Brain microvascular endothelial cell (primary cell): ENCODE data around the gene FAM118A.

ENCODE experiments used
- DNase-seq: peaks from one replicate; pipeline ENCODE4 v3.0.0-alpha.2; 2020
- H3K27ac ChIP-seq: fragments of 250-450 bp; sonication (Bioruptor Pico); 2 replicates; pipeline ENCODE4 v1.5.1; 2020; ENCODE audit warnings: mild to moderate bottlenecking, moderate library complexity
- H3K27me3 ChIP-seq: fragments of 250-450 bp; sonication (Bioruptor Pico); replicated peaks from 2 replicates; pipeline ENCODE4 v1.5.1; 2020; ENCODE audit warnings: mild to moderate bottlenecking
- H3K36me3 ChIP-seq: fragments of 250-450 bp; sonication (Bioruptor Pico); replicated peaks from 2 replicates; pipeline ENCODE4 v1.5.1; 2020; ENCODE audit warnings: mild to moderate bottlenecking
- H3K4me3 ChIP-seq: 2 replicates; pipeline ENCODE4 v1.5.1; 2011; ENCODE audit warnings: low read depth, mild to moderate bottlenecking, control low read depth, low read length, moderate library complexity
- CTCF ChIP-seq: IDR thresholded peaks from 2 replicates; pipeline ENCODE4 v1.5.1; 2011; ENCODE audit warnings: low read depth, mild to moderate bottlenecking, moderate library complexity, low read length, control low read depth, inconsistent platforms; ENCODE audit errors: missing control alignments
- in situ Hi-C: cut with HindIII; loops from 2 replicates; pipeline ENCODE4 v1.10.0; 2017; ENCODE audit warnings: low sequenced_read_pairs, low pct_ligation_motif_present

Gene FAM118A

DNA sequence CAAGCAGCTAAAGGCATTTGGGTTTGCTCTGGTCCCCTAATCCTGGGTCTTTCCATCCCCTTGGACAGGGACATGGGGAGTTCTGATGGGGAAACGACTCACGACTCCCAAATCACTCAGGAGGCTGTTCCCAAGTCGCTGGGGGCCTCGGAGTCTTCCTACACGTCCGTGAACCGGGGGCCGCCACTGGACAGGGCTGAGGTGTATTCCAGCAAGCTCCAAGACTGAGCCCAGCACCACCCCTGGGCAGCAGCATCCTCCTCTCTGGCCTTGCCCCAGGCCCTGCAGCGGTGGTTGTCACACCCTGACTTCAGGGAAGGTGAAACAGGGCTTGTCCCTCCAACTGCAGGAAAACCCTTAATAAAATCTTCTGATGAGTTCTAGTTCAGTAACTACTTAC lies 14.2 kb upstream of the FAM118A start:
- H3K27ac ChIP-seq: no peak overlapping the region
- H3K36me3 ChIP-seq: no peaks in the 10 kb centered on the region
- DNase-seq: no peak
- no peak overlapping the region for H3K4me3 ChIP-seq
- in situ Hi-C loops: no loop called here
- no peak for TF ChIP-seq CTCF
- no peaks in the 10 kb centered on the region for H3K27me3 ChIP-seq

DNA sequence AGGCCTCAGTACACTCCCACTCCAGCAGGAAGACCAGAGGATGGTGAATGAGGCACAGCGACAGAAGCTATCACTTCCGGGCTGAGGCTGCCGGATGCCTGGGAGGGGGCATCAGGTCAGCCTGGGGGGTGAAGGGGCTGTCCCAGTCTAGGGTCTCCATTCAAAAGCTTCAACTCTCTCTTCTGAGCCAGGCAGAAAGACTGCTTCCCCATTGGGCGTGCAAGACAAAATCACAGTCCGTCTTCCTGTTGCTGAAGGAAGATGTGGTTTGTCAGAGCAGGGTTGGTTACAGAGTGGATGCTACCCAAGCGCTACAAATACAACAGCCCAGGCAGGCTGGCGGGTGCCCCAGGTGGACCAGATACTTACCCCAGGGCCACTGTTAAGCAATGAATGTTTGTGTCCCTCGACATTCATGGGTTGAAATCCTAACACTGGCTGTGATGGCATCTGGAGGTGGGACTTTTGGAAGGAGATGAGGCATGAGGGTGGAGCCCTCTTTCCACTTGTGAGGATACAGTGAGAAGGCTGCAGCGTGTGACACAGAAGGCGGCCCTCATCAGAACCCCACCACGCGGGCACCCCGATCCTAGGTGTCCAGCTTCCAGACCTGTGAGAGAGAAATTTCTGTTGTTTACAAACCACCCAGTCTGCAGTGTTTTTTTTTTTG lies 13.0 kb upstream of the FAM118A start:
- no peak overlapping the region for H3K27ac ChIP-seq
- H3K36me3 ChIP-seq: no peaks in the 10 kb centered on the region
- in situ Hi-C loops: no loop called here
- no peak overlapping the region for H3K4me3 ChIP-seq
- H3K27me3 ChIP-seq: no peaks in the 10 kb centered on the region
- no peak for TF ChIP-seq CTCF
- DNase-seq: no peak

- Histone ChIP-seq H3K27me3 (no peaks in the 10 kb centered on the region), H3K36me3 (no peaks in the 10 kb centered on the region), H3K27ac (no peak overlapping the region), H3K4me3 (no peak overlapping the region)
- in situ Hi-C loops: no loop called here
- no peak for DNase-seq
- TF ChIP-seq CTCF: no peak
These were observed 10.7 kb upstream of the FAM118A start for GRCh38 chr22:45298934-45299505.

DNA sequence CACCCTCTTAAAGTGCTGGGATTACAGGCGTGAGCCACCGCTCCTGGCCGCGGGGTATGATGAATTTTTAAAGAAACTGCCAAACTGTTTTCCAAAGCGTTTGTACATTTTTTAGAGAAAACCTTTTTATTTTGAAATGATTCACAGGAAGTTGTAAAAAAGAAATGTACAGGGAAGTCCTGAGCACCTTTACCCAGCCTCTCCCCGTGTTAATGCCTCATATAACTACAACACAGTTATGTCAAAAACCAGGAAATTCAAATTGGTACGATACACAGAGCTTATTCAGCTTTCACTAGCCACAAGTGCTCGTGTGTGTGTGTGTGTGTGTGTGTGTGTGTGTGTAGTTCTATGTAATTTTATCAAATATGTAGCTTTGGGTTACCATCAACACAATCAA lies 7.0 kb upstream of the FAM118A start:
- Histone ChIP-seq H3K27me3 (no peaks in the 10 kb centered on the region), H3K36me3 (no peaks in the 10 kb centered on the region), H3K27ac (no peak overlapping the region), H3K4me3 (no peak overlapping the region)
- in situ Hi-C loops: no loop called here
- no peak for TF ChIP-seq CTCF
- no peak for DNase-seq

- DNase-seq: no peak
- no peaks in the 10 kb centered on the region for H3K27me3 ChIP-seq
- H3K27ac ChIP-seq: no peak overlapping the region
- no peaks in the 10 kb centered on the region for H3K36me3 ChIP-seq
- in situ Hi-C loops: no loop called here
- TF ChIP-seq CTCF: no peak
- no peak overlapping the region for H3K4me3 ChIP-seq
These were observed 6.6 kb upstream of the FAM118A start for GRCh38 chr22:45303181-45303580.

- Histone ChIP-seq H3K36me3 (no peaks in the 10 kb centered on the region), H3K4me3 (no peak overlapping the region), H3K27ac (no peak overlapping the region), H3K27me3 (no peaks in the 10 kb centered on the region)
- in situ Hi-C loops: no loop called here
- no peak for DNase-seq
- no peak for TF ChIP-seq CTCF
These were observed 4.8 kb upstream of the FAM118A start for GRCh38 chr22:45304971-45305370.
